Fibroblast of lung (primary cell): ENCODE measurements around the gene RALY.

Experiments used
- CTCF ChIP-seq, 2 donors: IDR thresholded peaks in 1 of 2; conservative IDR thresholded peaks in 1 of 2; 1 replicate in 1 of 2; 2 replicates in 1 of 2; pipeline ENCODE4 v1.5.1; 2011 to 2012; ENCODE audit warnings: low read length in 2 of 2, control low read depth in 1 of 2, inconsistent platforms in 1 of 2, low read depth in 1 of 2, mild to moderate bottlenecking in 1 of 2
- EZH2 ChIP-seq: IDR thresholded peaks from 2 replicates; pipeline ENCODE4 v1.5.1; 2012; ENCODE audit warnings: low read length, control low read depth, mild to moderate bottlenecking; ENCODE audit errors: missing control alignments

- TF ChIP-seq CTCF (conservative IDR thresholded peaks at IDR 0.05 in 1 of 2, IDR thresholded peaks at IDR 0.05 in 1 of 2; ENCODE audit: low read depth in 1 of 2, low read length in 2 of 2) (no peak), EZH2 (no peak)
These were observed 53.4 kb downstream of the RALY start for GRCh38 chr20:34047010-34047687.
